ENCODE measurements around the gene CNN3. TPM values are rescaled to one million over a fixed set of nuclear protein-coding genes. Genes with fewer than 3 reads are reported as not detected.
A peak's percentile ranks its signal among the peaks of the same experiment; 100 is the strongest.

The CNN3 gene
- total RNA-seq, 1 experiment from 2014 or later, result 183 TPM

- TF ChIP-seq ZNF512 (CRISPR knock-in tag; IDR thresholded peaks at IDR 0.05; ENCODE audit: borderline replicate concordance), result no peak
- no peak for TF ChIP-seq TP53 (CRISPR knock-in tag; IDR thresholded peaks at IDR 0.05)
- no peak for TF ChIP-seq ATF6 (CRISPR knock-in tag; IDR thresholded peaks at IDR 0.05)
- no peak for TF ChIP-seq E2F4 (CRISPR knock-in tag; IDR thresholded peaks at IDR 0.05; ENCODE audit: borderline replicate concordance, low read depth)
- no peak for TF ChIP-seq SMAD3 (CRISPR knock-in tag; IDR thresholded peaks at IDR 0.05; ENCODE audit: borderline replicate concordance)
- TF ChIP-seq ZNF423 (CRISPR knock-in tag; IDR thresholded peaks at IDR 0.05), result no peak
- no peak for TF ChIP-seq FOXK1 (CRISPR knock-in tag; IDR thresholded peaks at IDR 0.05)
- TF ChIP-seq MAX (CRISPR knock-in tag; IDR thresholded peaks at IDR 0.05), result no peak
Observed at GRCh38 chr1:94895518-94895917, 31.4 kb downstream of the CNN3 start (continued).

- Mint-ChIP-seq H3K4me3 (no peak overlapping the region), H3K27me3 (ENCODE audit: low read depth) (peaks cover 3% of the 10 kb centered on the region; the same call in 1 of the 2 replicates), H3K27ac (peak overlapping the region; percentile 24; the same call in 1 of the 2 replicates), H3K9me3 (no peaks in the 10 kb centered on the region), H3K4me1 (peaks cover 16% of the 10 kb centered on the region), H3K36me3 (peaks cover 41% of the 10 kb centered on the region)
- no peak for DNase-seq (ENCODE audit: low spot score)
- POLR2A ChIA-PET, result no interaction called here
- peak; percentile 76 for ATAC-seq
- TF ChIP-seq GTF2I (CRISPR knock-in tag; conservative IDR thresholded peaks at IDR 0.05) (no peak), ZNF232 (CRISPR knock-in tag; IDR thresholded peaks at IDR 0.05) (no peak), STAT6 (CRISPR knock-in tag; conservative IDR thresholded peaks at IDR 0.05; ENCODE audit: low read depth) (no peak)
- CTCF ChIA-PET, result interaction anchor here (1.0 kb wide), 1 partner anchor 40 kb away, joined by 3 read pairs; no protein-coding TSS in a partner anchor
Observed at GRCh38 chr1:94894630-94895029, 32.3 kb downstream of the CNN3 start.

GRCh38 chr1:94892604-94893254 is 34.2 kb downstream of the CNN3 start:
- DNase-seq (ENCODE audit: low spot score) (no peak), ATAC-seq (no peak)
- Mint-ChIP-seq H3K27me3 (ENCODE audit: low read depth) (peaks cover 3% of the 10 kb centered on the region; the same call in 1 of the 2 replicates), H3K4me3 (no peak overlapping the region), H3K36me3 (peaks cover 26% of the 10 kb centered on the region), H3K27ac (peak overlapping the region; percentile 24; the same call in 1 of the 2 replicates), H3K4me1 (peaks cover 32% of the 10 kb centered on the region), H3K9me3 (no peaks in the 10 kb centered on the region)
- CTCF ChIA-PET, result interaction anchor here (1.1 to 1.8 kb wide), 3 partner anchors 38 to 342 kb away, joined by 3 to 8 read pairs (median 5); no protein-coding TSS in a partner anchor
- POLR2A ChIA-PET, result no interaction called here
- TF ChIP-seq OVOL2 (CRISPR knock-in tag; IDR thresholded peaks at IDR 0.05; ENCODE audit: borderline replicate concordance) (no peak), CREB1 (CRISPR knock-in tag; IDR thresholded peaks at IDR 0.05) (no peak)
